OCI-LY7 (cell line): ENCODE results near the gene KCNA1.

Source experiments
- CTCF ChIP-seq: fragments of 200-600 bp; sonication (generic); conservative IDR thresholded peaks from 2 replicates; pipeline ENCODE4 v1.5.1; 2014; ENCODE audit warnings: mild to moderate bottlenecking, antibody characterized with exemption, low read length, moderate library complexity, mixed read lengths
- EZH2phosphoT487 ChIP-seq: fragments of 200-600 bp; sonication (generic); IDR thresholded peaks from 2 replicates; pipeline ENCODE4 v1.6.1; 2018; ENCODE audit warnings: low read depth, borderline replicate concordance, mild to moderate bottlenecking, mixed run types, antibody characterized with exemption, low read length, moderate library complexity, mixed read lengths

- TF ChIP-seq CTCF (no peak), EZH2phosphoT487 (no peak)
These were observed 48.1 kb downstream of the KCNA1 start for GRCh38 chr12:4957761-4958160.
